Epithelial cell of proximal tubule (primary cell): ENCODE data around the gene DCXR. TPM values are rescaled to one million over a fixed set of nuclear protein-coding genes. Genes with fewer than 3 reads are reported as not detected.

Experiments
- DNase-seq: peaks from one replicate; pipeline ENCODE4 v3.0.0-alpha.2; 2011; ENCODE audit warnings: low read depth
- H3K4me3 ChIP-seq: 2 replicates; pipeline ENCODE4 v1.5.1; 2011; ENCODE audit warnings: low read depth, mild to moderate bottlenecking, low read length
- total RNA-seq: library from RNA; depleted of rRNA; stranded (reverse); fragments of >200 nt; gene quantifications from 2 replicates; pipeline ENCODE4 v1.2.3, GENCODE V29; 2015
- TF ChIP-seq, protein P1 (sequence below): conservative IDR thresholded peaks from 2 replicates; pipeline ENCODE4 v1.5.1; 2012; ENCODE audit warnings: low read depth, mild to moderate bottlenecking, low read length

Gene DCXR
- total RNA-seq, 1 donor from 2014 or later, result 93.1 TPM

GRCh38 chr17:81998212-81998611, 39.3 kb downstream of the DCXR start:
- H3K4me3 ChIP-seq, result no peak overlapping the region

GRCh38 chr17:81996757-81997441, 40.6 kb downstream of the DCXR start:
- no peak for DNase-seq
- no peak overlapping the region for H3K4me3 ChIP-seq

More at GRCh38 chr17:81998212-81998611, 39.3 kb downstream of the DCXR start:
- TF ChIP-seq, protein P1, sequence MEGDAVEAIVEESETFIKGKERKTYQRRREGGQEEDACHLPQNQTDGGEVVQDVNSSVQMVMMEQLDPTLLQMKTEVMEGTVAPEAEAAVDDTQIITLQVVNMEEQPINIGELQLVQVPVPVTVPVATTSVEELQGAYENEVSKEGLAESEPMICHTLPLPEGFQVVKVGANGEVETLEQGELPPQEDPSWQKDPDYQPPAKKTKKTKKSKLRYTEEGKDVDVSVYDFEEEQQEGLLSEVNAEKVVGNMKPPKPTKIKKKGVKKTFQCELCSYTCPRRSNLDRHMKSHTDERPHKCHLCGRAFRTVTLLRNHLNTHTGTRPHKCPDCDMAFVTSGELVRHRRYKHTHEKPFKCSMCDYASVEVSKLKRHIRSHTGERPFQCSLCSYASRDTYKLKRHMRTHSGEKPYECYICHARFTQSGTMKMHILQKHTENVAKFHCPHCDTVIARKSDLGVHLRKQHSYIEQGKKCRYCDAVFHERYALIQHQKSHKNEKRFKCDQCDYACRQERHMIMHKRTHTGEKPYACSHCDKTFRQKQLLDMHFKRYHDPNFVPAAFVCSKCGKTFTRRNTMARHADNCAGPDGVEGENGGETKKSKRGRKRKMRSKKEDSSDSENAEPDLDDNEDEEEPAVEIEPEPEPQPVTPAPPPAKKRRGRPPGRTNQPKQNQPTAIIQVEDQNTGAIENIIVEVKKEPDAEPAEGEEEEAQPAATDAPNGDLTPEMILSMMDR, result no peak
- DNase-seq, result no peak

GRCh38 chr17:81996232-81996756, 41.2 kb downstream of the DCXR start:
- no peak overlapping the region for H3K4me3 ChIP-seq
- TF ChIP-seq, protein P1, result no peak
- no peak for DNase-seq

More at GRCh38 chr17:81996757-81997441, 40.6 kb downstream of the DCXR start:
- TF ChIP-seq, protein P1, result no peak

GRCh38 chr17:81995463-81996231, 41.9 kb downstream of the DCXR start:
- TF ChIP-seq, protein P1, result no peak
- DNase-seq, result no peak
- no peak overlapping the region for H3K4me3 ChIP-seq

GRCh38 chr17:81994593-81995462, 42.7 kb downstream of the DCXR start:
- no peak for DNase-seq
- H3K4me3 ChIP-seq, result no peak overlapping the region
- TF ChIP-seq, protein P1, result no peak

DNA sequence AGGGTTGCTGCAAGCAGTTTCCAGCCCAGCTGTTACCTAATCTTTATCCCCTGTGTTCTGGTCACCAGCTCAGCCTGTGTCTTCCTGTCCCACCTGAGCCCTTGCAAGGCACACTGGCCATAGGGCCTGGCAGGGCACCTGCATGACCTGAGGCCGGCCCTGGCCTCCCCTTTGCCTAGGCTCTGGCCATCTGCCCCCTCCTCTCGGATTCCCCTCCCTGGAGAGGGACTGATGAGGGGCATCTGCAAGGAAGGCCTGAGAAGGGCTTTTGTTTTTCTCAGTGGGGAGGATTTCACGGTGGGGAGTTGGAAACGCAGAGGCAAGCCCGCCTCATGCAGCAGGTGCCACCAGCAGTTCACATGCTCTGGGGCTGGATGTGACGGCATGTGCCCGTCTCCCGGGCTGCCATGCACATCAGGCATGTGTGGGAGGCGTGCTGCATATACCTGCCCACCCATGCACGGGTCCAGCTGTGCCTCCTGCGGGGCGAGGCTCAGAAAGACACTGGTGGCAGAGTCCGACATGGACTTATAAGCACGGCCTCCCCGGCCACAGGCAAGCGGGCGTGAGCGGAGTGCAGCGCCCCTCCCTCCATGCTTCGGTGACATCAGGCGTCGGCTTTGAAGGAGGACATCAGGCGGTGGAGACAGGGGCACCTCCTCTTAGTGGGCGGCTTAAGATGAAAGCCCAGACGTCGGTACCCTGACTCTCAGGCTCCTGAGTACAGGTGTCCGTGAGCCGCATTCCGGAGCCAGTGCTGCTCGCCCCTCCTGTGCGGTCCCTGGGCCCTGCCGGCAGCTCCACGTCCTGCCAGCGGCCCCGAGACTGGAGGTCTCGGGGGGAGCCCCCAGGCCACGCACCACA, 43.5 kb downstream of the DCXR start:
- TF ChIP-seq, protein P1, result no peak
- DNase-seq, result no peak
- H3K4me3 ChIP-seq, result no peak overlapping the region
